PC-9 (cell line): ENCODE results near the gene TSPAN32.

Experiments
- CTCF ChIP-seq: fragments of 200-600 bp; sonication (generic); conservative IDR thresholded peaks from 2 replicates; pipeline ENCODE4 v1.6.1; 2017; ENCODE audit warnings: mixed run types, antibody characterized with exemption, mild to moderate bottlenecking, moderate library complexity
- EZH2 ChIP-seq: fragments of 200-600 bp; sonication (generic); IDR thresholded peaks from 2 replicates; pipeline ENCODE4 v1.8.0; 2017; ENCODE audit warnings: antibody characterized with exemption, low read depth

- no peak for TF ChIP-seq CTCF
- no peak for TF ChIP-seq EZH2
Observed at GRCh38 chr11:2268729-2269600, 32.8 kb upstream of the TSPAN32 start.
